ENCODE results near the gene SIGLEC10. TPM values are rescaled to one million over a fixed set of nuclear protein-coding genes. Genes with fewer than 3 reads are reported as not detected.
"Not testable (repeated sequence)": the region's sequence is repeated elsewhere in the genome, so short reads cannot be mapped to it uniquely, and the experiment has no call there.

Gene SIGLEC10, protein sequence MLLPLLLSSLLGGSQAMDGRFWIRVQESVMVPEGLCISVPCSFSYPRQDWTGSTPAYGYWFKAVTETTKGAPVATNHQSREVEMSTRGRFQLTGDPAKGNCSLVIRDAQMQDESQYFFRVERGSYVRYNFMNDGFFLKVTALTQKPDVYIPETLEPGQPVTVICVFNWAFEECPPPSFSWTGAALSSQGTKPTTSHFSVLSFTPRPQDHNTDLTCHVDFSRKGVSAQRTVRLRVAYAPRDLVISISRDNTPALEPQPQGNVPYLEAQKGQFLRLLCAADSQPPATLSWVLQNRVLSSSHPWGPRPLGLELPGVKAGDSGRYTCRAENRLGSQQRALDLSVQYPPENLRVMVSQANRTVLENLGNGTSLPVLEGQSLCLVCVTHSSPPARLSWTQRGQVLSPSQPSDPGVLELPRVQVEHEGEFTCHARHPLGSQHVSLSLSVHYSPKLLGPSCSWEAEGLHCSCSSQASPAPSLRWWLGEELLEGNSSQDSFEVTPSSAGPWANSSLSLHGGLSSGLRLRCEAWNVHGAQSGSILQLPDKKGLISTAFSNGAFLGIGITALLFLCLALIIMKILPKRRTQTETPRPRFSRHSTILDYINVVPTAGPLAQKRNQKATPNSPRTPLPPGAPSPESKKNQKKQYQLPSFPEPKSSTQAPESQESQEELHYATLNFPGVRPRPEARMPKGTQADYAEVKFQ
- not detected for polyA plus RNA-seq (2013, experiment 1 of 2; ENCODE audit: insufficient read length)
- polyA plus RNA-seq (2013, experiment 2 of 2; ENCODE audit: insufficient read length): 0.07 TPM

- DNase-seq: no peak
Observed at GRCh38 chr19:51417107-51417809, at the start of gene SIGLEC10. Gene SIGLEC10, minus strand, starts transcription at chr19:51417642. Its CDS starts 61 bp downstream, at chr19:51417581.

- DNase-seq: no peak
Observed at GRCh38 chr19:51466723-51467122, 49.3 kb upstream of the SIGLEC10 start.

- not testable (repeated sequence) for DNase-seq
Observed at GRCh38 chr19:51463976-51464581, 46.6 kb upstream of the SIGLEC10 start.

GRCh38 chr19:51462681-51463080 lies 45.2 kb upstream of the SIGLEC10 start:
- no peak for DNase-seq

DNA sequence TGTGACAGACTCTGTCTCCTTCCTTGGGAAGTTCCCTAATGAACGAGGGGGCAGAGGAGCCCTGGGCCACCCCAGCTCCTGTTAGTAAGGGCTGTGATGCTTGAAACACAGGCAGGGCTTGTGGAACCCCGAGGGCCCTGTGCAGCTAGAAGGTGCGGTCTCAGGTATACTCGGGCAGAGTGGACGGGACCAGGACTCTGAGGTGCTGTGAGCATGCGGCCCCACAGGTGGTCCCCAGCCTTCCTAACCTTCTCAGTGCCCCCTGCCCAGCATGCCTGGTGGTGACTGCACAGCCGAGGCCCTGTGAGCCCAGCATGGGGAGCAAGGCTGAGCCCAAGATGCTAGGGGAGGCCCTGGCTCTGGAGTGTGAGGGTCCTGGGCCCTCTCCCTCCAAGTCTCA lies 44.8 kb upstream of the SIGLEC10 start:
- DNase-seq: no peak

DNA sequence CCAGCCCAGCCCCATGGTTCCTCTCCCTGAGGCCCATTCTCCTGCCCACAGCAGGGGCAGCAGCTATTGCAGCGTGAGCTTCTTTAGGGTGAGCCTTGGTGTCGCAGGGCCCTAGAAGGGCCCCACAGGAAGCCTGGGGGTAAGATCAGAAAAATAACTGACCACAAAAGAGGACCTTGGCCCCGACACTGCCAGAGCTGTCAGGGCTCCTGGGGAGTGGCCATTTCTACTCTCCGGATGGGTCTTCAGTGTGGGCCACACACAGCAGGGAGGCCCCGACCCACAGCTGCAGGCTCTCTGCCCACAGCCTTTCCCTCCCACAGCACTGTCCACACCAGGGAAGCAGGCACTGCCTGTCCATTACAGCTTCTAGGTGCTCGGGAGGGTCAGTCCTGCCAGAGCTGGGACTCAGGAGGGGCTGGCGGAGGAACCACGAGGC lies 44.3 kb upstream of the SIGLEC10 start:
- no peak for DNase-seq

DNA sequence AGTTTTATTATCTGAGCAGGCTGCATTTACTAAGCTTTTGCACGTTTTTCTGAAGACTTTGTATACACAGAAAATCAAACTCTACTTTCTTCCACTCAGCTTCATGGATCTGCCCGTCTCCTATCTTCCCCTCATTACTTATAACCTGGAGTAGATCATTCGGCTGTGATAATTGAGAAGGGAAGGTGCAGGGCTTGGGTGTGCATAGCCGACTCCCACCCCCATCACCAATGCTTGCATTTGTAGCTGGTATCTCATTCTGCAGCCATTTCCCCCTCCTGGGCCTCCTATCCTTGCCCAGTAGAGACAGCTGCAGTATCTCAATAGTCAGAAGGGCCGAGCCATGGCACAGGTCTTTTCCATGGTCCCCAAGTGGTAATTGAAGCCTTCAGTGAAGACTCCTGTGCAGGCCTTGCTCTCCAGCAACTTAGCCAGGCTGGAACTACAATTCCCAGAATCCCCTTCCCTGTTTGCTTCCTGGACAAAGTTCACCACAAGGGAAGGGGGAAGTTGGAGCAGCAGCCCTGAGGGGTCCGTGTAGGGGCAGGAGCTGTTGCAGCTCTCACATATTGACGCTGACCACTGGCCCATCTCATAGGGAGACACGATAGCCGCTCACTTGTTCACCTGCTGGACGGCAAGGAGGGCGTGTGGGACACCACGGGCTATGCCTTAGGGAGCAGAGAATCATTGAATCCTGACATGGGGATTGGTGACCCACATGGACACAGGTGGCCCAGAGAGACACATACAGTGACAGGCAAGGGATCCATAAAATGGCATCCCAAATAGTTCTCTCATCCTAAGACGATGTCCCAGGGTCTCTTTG lies 42.9 kb upstream of the SIGLEC10 start:
- no peak for DNase-seq

DNA sequence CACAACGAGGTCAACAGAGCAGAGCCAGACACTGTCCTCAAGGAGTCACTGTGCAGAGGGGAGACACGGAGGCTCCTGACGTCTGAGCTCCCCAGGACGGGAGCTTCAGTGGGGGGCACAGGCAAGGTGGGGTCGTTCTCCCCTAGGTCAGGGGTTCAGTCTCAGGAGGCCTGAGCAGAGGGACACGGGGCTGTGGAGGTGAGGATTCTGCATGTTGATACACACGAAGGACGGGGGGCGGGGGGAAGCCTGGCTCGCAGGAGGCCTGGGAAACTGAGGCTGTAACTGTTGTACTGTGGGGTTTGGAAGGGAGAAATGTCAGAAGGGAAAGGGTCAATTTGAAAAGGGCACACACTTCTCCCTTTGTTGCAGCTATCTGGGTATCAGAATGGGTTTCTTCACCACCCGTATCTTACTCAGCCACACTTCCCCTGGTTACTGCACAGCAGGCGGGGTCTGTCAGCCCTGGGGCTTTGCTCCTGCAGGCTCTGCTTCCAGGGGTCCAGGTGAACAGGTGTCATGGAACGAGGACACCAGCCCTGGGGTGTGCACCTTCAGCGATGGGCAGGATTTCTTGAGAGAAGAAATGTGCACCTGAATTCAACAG lies 41.6 kb upstream of the SIGLEC10 start:
- no peak for DNase-seq

DNA sequence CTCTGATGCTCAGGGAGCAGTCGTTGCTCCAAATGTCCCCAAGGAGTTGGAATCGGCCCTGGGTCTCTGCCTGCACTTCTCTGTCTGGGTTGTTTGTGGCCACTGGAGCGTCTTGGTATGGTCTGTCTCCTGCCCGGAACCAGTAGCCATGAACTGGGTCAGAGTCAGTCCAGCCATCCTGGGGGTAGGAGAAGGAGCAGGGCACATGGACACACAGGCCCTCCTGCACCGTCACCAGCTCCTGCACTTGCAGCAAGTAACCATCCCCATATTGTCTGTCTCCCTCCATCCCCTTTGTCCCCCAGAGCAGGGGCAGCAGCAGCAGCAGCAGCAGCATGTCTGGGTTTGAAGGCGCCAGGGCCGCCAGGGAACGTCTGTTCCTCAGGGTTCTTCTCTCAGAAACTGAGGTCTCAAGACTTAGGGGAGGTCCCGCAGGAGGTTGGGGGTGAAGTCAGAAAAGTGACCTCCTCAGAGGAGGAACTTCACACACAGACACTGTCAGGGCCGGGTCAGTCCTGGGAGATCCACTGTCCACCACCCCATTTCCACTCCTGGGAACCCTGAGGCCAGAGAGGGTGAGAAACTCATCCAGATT lies 40.7 kb upstream of the SIGLEC10 start, which contains the start of gene SIGLEC8:
TSS of gene SIGLEC8 (minus strand) at position 404 of the 595 bp plus-strand sequence. CDS start at position 337, 67 bp downstream.
- DNase-seq: no peak

GRCh38 chr19:51457351-51458013 lies 40.0 kb upstream of the SIGLEC10 start:
- no peak for DNase-seq

GRCh38 chr19:51456541-51457290 lies 39.3 kb upstream of the SIGLEC10 start:
- DNase-seq: no peak

DNA sequence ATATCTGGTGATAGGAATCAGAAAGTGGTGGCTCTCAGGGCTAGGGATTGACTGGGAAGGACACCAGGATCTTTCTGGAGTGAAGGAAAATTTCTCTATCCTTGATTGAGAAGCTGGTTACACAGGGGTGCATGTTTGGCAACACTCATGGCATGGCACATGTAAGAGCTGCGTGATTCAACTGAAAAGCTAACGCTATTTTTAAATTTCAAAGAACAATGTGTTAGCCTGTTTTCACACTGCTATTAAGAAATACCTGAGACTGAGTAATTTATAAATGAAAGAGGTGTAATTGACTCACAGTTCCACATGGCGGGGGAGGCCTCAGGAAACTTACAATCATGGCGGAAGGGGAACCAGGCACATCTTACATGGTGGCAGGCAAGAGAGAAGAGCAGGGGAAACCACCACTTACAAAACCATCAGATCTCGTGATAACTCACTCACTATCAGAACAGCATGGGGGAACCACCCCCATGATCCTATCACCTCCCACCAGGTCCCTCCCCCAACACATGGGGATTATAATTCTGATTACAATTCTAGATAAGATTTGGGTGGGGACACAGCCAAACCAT lies 33.4 kb upstream of the SIGLEC10 start:
- DNase-seq: no peak

DNA sequence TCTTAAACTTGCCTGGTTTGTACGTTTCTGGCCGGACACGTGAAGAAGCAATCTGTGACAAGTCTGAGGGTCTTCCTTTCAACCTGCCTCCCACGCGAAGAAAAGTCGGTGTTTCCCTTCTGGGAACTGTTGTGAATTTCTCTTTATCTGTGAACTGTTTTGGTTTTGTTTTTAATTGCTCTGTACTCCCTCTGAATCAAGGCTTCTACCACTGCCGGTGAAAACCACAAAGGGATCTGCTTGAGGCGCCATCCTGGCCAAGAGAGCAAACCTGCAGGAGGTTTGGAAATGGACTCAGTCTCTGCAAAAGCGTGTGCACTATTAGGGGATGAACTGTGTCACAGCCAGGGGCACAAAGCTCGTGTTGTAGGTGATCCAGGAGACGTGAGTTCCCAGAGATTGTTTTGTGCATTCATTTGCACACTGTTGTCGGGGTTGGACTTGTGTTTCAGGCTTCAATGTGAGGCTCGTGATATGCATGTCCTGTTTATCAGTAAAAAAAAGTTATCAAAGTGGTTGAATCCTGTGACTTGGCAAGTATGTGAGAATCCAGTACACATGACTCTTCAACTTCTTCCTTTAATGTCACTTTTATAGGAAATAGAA lies 31.1 kb upstream of the SIGLEC10 start:
- no peak for DNase-seq

GRCh38 chr19:51448011-51448410 lies 30.6 kb upstream of the SIGLEC10 start:
- no peak for DNase-seq

DNA sequence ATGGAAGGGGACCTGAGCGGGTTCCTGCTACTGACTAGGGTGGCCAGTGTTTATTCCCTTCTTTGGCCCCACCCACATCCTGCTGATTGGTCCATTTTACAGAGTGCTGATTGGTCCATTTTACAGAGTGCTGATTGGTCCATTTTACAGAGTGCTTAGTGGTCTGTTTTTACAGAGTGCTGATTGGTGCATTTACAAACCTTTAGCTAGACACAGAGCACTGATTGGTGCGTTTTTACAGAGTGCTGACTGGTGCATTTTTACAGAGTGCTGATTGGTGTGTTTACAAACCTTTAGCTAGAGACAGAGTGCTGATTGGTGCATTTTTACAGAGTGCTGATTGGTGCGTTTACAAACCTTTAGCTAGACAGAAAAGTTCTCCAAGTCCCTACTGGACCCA lies 30.1 kb upstream of the SIGLEC10 start:
- not testable (repeated sequence) for DNase-seq

DNA sequence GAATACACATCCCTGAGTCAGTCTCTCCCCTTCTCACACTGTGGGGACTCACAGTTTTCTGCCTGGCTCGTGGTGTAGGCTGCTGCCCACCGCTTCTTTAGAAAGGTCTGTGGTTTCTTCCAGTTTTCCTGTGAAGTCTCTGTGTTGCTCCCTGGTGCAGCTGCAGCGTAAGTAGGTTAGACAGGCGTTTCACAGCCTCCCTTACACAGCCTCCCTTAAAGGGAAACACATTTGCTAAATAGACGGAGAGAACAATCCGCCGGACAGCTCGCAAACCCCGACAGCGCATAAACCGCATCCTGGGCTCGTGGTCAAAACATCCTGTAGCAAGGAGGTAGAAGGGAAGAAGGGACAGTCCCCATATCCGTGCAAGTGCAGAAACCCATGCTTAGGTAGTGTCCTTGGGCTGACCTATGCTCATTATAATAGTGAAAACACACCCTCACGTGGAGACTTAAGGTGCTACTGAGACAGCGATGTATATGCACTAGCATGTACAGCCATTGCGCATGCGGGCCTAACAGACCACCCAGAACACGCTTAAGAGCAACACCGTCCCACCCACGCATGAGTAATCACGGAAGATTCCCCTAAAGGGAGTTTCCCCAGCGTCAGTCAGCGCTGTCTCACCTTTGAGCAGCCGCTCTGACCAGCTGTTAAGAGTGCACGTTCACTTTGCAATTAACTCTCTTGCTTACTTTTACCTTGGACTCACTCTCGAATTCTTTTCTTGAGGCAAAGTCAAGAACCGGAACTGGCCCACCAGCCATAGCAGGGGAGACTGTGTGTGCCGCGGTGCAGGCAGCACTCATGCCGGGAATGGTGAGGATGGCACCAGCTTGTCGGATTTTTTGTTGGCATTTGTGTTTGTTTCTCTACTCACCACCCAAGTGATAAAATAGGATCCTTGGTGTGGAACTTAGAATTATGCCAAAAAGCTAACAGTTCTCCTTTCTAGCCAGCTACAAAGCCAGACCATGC lies 24.3 kb upstream of the SIGLEC10 start:
- no peak for DNase-seq

DNA sequence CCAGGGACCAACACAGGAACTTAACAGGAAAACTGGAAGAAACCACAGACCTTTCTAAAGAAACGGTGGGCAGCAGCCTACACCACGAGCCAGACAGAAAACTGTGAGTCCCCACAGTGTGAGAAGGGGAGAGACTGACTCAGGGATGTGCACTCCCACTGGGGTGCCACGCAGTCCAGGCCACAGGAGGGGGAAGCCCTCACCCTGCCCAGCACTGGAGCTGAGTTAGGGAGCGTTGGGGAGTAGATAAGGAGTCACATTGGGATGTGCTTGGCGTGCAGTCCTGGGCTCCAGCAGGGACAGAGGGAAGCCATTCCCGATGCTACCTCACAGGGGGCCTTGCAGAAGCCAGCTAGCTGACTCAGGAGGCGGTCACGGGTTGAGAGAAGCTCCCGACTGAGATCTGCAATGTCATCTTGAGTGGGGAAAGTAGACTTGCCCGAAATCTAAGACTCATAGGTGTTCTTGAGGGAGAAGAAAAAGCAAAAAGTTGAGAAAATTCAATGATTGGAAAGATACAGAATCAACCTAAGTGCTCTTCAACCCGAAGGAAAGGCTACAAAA lies 23.5 kb upstream of the SIGLEC10 start:
- DNase-seq: no peak

All from fibroblast of skin of abdomen (primary cell).